Kidney (tissue), 14 donors: ENCODE results near the gene RASGRF2. TPM values are rescaled to one million over a fixed set of nuclear protein-coding genes. Genes with fewer than 3 reads are reported as not detected.

Source experiments
- DNase-seq, 5 donors: peaks; one replicate each; pipeline ENCODE4 v3.0.0-alpha.2; 2013 to 2020
- FAIRE-seq: peaks from 2 replicates; lab custom pipeline; 2012; peaks lifted over from hg19 to GRCh38; lab: Jason Lieb, UNC
- H3K27ac ChIP-seq, 2 donors: one replicate each; pipeline ENCODE4 v1.7.0; 2013; ENCODE audit warnings: low read depth in 2 of 2, low read length in 2 of 2, inconsistent platforms in 1 of 2
- H3K27me3 ChIP-seq: one replicate; pipeline ENCODE4 v1.7.1; 2013; ENCODE audit warnings: low read length, inconsistent platforms; ENCODE audit not compliant: control insufficient read depth, insufficient read depth
- H3K36me3 ChIP-seq, 3 donors: one replicate each; pipeline versions ENCODE4 v1.7.0 to v1.7.1; 2013; ENCODE audit warnings: low read length in 3 of 3, control low read depth in 1 of 3, inconsistent platforms in 1 of 3; ENCODE audit not compliant: insufficient read depth in 3 of 3, control insufficient read depth in 2 of 3
- H3K4me1 ChIP-seq, 3 donors: one replicate each; pipeline versions ENCODE4 v1.7.0 to v1.7.1; 2013; ENCODE audit warnings: low read length in 3 of 3, inconsistent platforms in 1 of 3, low read depth in 1 of 3; ENCODE audit not compliant: control insufficient read depth in 2 of 3, insufficient read depth in 2 of 3
- H3K4me3 ChIP-seq, 3 donors: one replicate each; pipeline versions ENCODE4 v1.7.0 to v1.8.1; 2013; ENCODE audit warnings: low read length in 3 of 3, control low read depth in 1 of 3, inconsistent platforms in 1 of 3
- H3K9ac ChIP-seq, 3 donors: one replicate each; pipeline versions ENCODE4 v1.7.0 to v1.7.1; 2013; ENCODE audit warnings: low read length in 3 of 3, control low read depth in 1 of 3, inconsistent platforms in 1 of 3
- H3K9me3 ChIP-seq, 3 donors: one replicate each; pipeline versions ENCODE4 v1.7.0 to v1.7.1; 2013; ENCODE audit warnings: low read length in 3 of 3, control low read depth in 1 of 3, inconsistent platforms in 1 of 3; ENCODE audit not compliant: control insufficient read depth in 2 of 3, insufficient read depth in 1 of 3
- CTCF ChIP-seq: IDR thresholded peaks from 3 replicates; pipeline ENCODE4 v1.5.1; 2012; ENCODE audit warnings: mild to moderate bottlenecking, moderate library complexity, borderline replicate concordance; ENCODE audit not compliant: insufficient read depth; ENCODE audit errors: extremely low read depth
- intact Hi-C: fragments of 100-400 bp; cut with DNase I; formaldehyde crosslinking; loops from one replicate; pipeline ENCODE4 v1.11.1; 2022
- polyA plus RNA-seq: library from polyadenylated mRNA; stranded (reverse); fragments of 350-450 nt; fragmentation: Illumina TruSeq; extraction: RNeasy Lipid Tissue Mini Kit (QIAGEN cat#74804); gene quantifications from one replicate; pipeline ENCODE4 v1.2.3, GENCODE V29; 2014; ENCODE audit warnings: low read depth, low replicate concordance; ENCODE audit not compliant: insufficient read depth
- total RNA-seq: library from RNA; stranded (reverse); fragmentation: NEBNext Ultra II Directional; extraction: Animal tissue kit (Norgen Biotek cat#: 25700); gene quantifications from one replicate; pipeline ENCODE4 v1.2.1, GENCODE V29; 2021
- donor health status: control.
- donor health status: control.
- donor health status: control.
- donor health status: control.
- donor health status: control.
- donor health status: DM: yes; HTN: yes; CAD: no.
- donor health status: Normal renal cell carcinoma (clear cell type).

Gene RASGRF2
- total and polyA plus RNA-seq, 2 donors from 2014 or later, result 4.9 to 14.7 TPM

- FAIRE-seq, result no peak
- Histone ChIP-seq H3K27ac (no peak overlapping the region), H3K4me3 (no peak overlapping the region), H3K4me1 (peaks cover 0 to 2% (median 0%) of the 10 kb centered on the region in 3 donors), H3K36me3 (no peaks in the 10 kb centered on the region), H3K9me3 (no peaks in the 10 kb centered on the region), H3K9ac (no peak overlapping the region), H3K27me3 (no peaks in the 10 kb centered on the region)
- intact Hi-C loops, result no loop called here
- no peak for TF ChIP-seq CTCF
- DNase-seq, result no peak
Observed at GRCh38 chr5:81006231-81006630, 46.1 kb downstream of the RASGRF2 start.

- Histone ChIP-seq H3K4me3 (no peak overlapping the region), H3K9me3 (no peaks in the 10 kb centered on the region), H3K9ac (no peak overlapping the region), H3K4me1 (peaks cover 0 to 2% (median 0%) of the 10 kb centered on the region in 3 donors), H3K27me3 (no peaks in the 10 kb centered on the region), H3K36me3 (no peaks in the 10 kb centered on the region), H3K27ac (no peak overlapping the region)
- intact Hi-C loops, result no loop called here
- no peak for TF ChIP-seq CTCF
- FAIRE-seq (no peak), DNase-seq (no peak)
Observed at GRCh38 chr5:81006947-81007636, 46.9 kb downstream of the RASGRF2 start.

GRCh38 chr5:81007637-81008027 is 47.5 kb downstream of the RASGRF2 start:
- H3K4me1 ChIP-seq, result peaks cover 0 to 2% (median 0%) of the 10 kb centered on the region in 3 donors
- intact Hi-C loops, result no loop called here
- no peak overlapping the region for H3K9ac ChIP-seq
- no peaks in the 10 kb centered on the region for H3K9me3 ChIP-seq
- FAIRE-seq (no peak), DNase-seq (no peak)
- H3K4me3 ChIP-seq, result no peak overlapping the region
- H3K27ac ChIP-seq, result no peak overlapping the region
- H3K27me3 ChIP-seq, result no peaks in the 10 kb centered on the region
- TF ChIP-seq CTCF, result no peak
- no peaks in the 10 kb centered on the region for H3K36me3 ChIP-seq
